Activated CD4-positive, CD25-positive, alpha-beta regulatory T cell treated with anti-CD3 and anti-CD28 coated beads, Interleukin-2, amount 50 U/mL, for 16 hours (primary cell): ENCODE data around the gene GRIK5.

Experiments
- DNase-seq: peaks from one replicate; pipeline ENCODE4 v3.0.0-alpha.2; 2020; ENCODE audit warnings: low read depth, low spot score

GRIK5 gene

GRCh38 chr19:41956621-41957020, 113.4 kb downstream of the GRIK5 start:
- no peak for DNase-seq

DNA sequence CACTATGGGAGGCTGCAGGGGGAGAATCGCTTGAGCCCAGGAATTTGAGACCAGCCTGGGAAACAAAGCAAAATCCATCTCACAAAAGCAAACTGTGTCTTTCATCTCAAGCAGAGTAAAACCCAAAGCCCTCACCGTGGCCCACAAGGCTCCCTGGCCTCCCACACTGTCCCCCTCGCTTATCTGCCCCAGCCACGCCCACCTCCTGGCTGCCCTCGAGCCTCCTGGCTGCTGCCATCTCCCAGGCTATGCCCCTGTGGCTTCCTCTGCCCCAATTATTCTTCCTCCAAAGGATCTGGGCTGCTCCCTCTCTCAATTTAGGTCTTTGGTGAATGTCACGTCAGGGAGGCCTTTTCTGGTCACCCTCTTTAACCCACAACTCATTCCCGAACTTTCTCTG, 114.5 kb downstream of the GRIK5 start:
- DNase-seq, result no peak

- peak; percentile 81 for DNase-seq
Observed at GRCh38 chr19:41951686-41952172, 118.3 kb downstream of the GRIK5 start.
